ENCODE data around the gene RGCC.

- TF ChIP-seq CTCF (conservative IDR thresholded peaks at IDR 0.05; ENCODE audit: low read depth, low read length), result no peak
- no peak for TF ChIP-seq EZH2 (IDR thresholded peaks at IDR 0.05; ENCODE audit: low read length, unreplicated experiment)
Measured at GRCh38 chr13:41427666-41428065, 29.7 kb upstream of the RGCC start.

Measured in PC-3 (cell line).